ENCODE measurements around the gene PRPF19.

Gene PRPF19

GRCh38 chr11:60923326-60923725 is 16.9 kb upstream of the PRPF19 start:
- DNase-seq: no peak
- H3K27me3 ChIP-seq (ENCODE audit: insufficient read depth, low read length, poor library complexity): no peaks in the 10 kb centered on the region
- H3K27ac ChIP-seq (ENCODE audit: low read length): no peak overlapping the region
- no peaks in the 10 kb centered on the region for H3K4me1 ChIP-seq (ENCODE audit: insufficient read depth, low read length)
- no peak overlapping the region for H2AFZ ChIP-seq (ENCODE audit: low read depth, low read length)
- peaks cover 56% of the 10 kb centered on the region for H4K20me1 ChIP-seq (ENCODE audit: insufficient read depth, low read length)
- H3K79me2 ChIP-seq (ENCODE audit: insufficient read depth, low read length): peaks cover 12% of the 10 kb centered on the region
- ATAC-seq (ENCODE audit: insufficient read depth, low read depth): no peak
- TF ChIP-seq CTCF (IDR thresholded peaks at IDR 0.05; ENCODE audit: borderline replicate concordance, extremely low read depth, low read length, poor library complexity, severe bottlenecking): no peak
- no peak for TF ChIP-seq EZH2 (IDR thresholded peaks at IDR 0.05; ENCODE audit: borderline replicate concordance, low read depth, low read length, severe bottlenecking)
- no peaks in the 10 kb centered on the region for H3K9me3 ChIP-seq (ENCODE audit: insufficient read depth, low read length, severe bottlenecking)
- H3K36me3 ChIP-seq (ENCODE audit: insufficient read depth, low read length): peaks cover 52% of the 10 kb centered on the region
- H3K9ac ChIP-seq (ENCODE audit: low read depth, low read length): no peak overlapping the region
- no peak overlapping the region for H3K4me3 ChIP-seq (ENCODE audit: low read depth in 1 of 2, low read length in 2 of 2)
- no peak overlapping the region for H3K4me2 ChIP-seq (ENCODE audit: insufficient read depth, low read length)

GRCh38 chr11:60922906-60923305 is 16.5 kb upstream of the PRPF19 start:
- TF ChIP-seq EZH2 (IDR thresholded peaks at IDR 0.05; ENCODE audit: borderline replicate concordance, low read depth, low read length, severe bottlenecking): no peak
- no peak for TF ChIP-seq CTCF (IDR thresholded peaks at IDR 0.05; ENCODE audit: borderline replicate concordance, extremely low read depth, low read length, poor library complexity, severe bottlenecking)
- ATAC-seq (ENCODE audit: insufficient read depth, low read depth): no peak

GRCh38 chr11:60921777-60922335 is 15.5 kb upstream of the PRPF19 start:
- ATAC-seq (ENCODE audit: insufficient read depth, low read depth) (no peak), DNase-seq (no peak)
- Histone ChIP-seq H3K79me2 (ENCODE audit: insufficient read depth, low read length) (peaks cover 27% of the 10 kb centered on the region), H3K4me1 (ENCODE audit: insufficient read depth, low read length) (peaks cover 4% of the 10 kb centered on the region; the same call in 1 of the 2 replicates), H3K27me3 (ENCODE audit: insufficient read depth, low read length, poor library complexity) (no peaks in the 10 kb centered on the region), H3K27ac (ENCODE audit: low read length) (no peak overlapping the region), H2AFZ (ENCODE audit: low read depth, low read length) (no peak overlapping the region), H3K36me3 (ENCODE audit: insufficient read depth, low read length) (peaks cover 55% of the 10 kb centered on the region), H4K20me1 (ENCODE audit: insufficient read depth, low read length) (peaks cover 69% of the 10 kb centered on the region), H3K4me2 (ENCODE audit: insufficient read depth, low read length) (no peak overlapping the region), H3K9ac (ENCODE audit: low read depth, low read length) (no peak overlapping the region), H3K9me3 (ENCODE audit: insufficient read depth, low read length, severe bottlenecking) (no peaks in the 10 kb centered on the region), H3K4me3 (ENCODE audit: low read depth in 1 of 2, low read length in 2 of 2) (no peak overlapping the region)
- TF ChIP-seq CTCF (IDR thresholded peaks at IDR 0.05; ENCODE audit: borderline replicate concordance, extremely low read depth, low read length, poor library complexity, severe bottlenecking): no peak
- TF ChIP-seq EZH2 (IDR thresholded peaks at IDR 0.05; ENCODE audit: borderline replicate concordance, low read depth, low read length, severe bottlenecking): no peak

More at GRCh38 chr11:60922906-60923305, 16.5 kb upstream of the PRPF19 start:
- no peaks in the 10 kb centered on the region for H3K9me3 ChIP-seq (ENCODE audit: insufficient read depth, low read length, severe bottlenecking)
- no peaks in the 10 kb centered on the region for H3K27me3 ChIP-seq (ENCODE audit: insufficient read depth, low read length, poor library complexity)
- DNase-seq: no peak
- H4K20me1 ChIP-seq (ENCODE audit: insufficient read depth, low read length): peaks cover 60% of the 10 kb centered on the region
- no peak overlapping the region for H2AFZ ChIP-seq (ENCODE audit: low read depth, low read length)
- H3K79me2 ChIP-seq (ENCODE audit: insufficient read depth, low read length): peaks cover 17% of the 10 kb centered on the region
- H3K36me3 ChIP-seq (ENCODE audit: insufficient read depth, low read length): peaks cover 55% of the 10 kb centered on the region
- no peak overlapping the region for H3K27ac ChIP-seq (ENCODE audit: low read length)
- H3K4me1 ChIP-seq (ENCODE audit: insufficient read depth, low read length): no peaks in the 10 kb centered on the region
- H3K4me2 ChIP-seq (ENCODE audit: insufficient read depth, low read length): no peak overlapping the region
- H3K4me3 ChIP-seq (ENCODE audit: low read depth in 1 of 2, low read length in 2 of 2): no peak overlapping the region
- H3K9ac ChIP-seq (ENCODE audit: low read depth, low read length): no peak overlapping the region

Data from DND-41 (cell line).